GM18508 (cell line): ENCODE data around the gene NSMF.
"Not testable (repeated sequence)": the region's sequence is repeated elsewhere in the genome, so short reads cannot be mapped to it uniquely, and the experiment has no call there.

ENCODE experiments used
- ATAC-seq: cut with Tn5 transposase; IDR thresholded peaks from one replicate; pipeline ENCODE4 v1.9.1; 2021; ENCODE audit warnings: moderate number of reproducible peaks; ENCODE audit not compliant: insufficient read depth, unreplicated experiment

The NSMF gene

DNA sequence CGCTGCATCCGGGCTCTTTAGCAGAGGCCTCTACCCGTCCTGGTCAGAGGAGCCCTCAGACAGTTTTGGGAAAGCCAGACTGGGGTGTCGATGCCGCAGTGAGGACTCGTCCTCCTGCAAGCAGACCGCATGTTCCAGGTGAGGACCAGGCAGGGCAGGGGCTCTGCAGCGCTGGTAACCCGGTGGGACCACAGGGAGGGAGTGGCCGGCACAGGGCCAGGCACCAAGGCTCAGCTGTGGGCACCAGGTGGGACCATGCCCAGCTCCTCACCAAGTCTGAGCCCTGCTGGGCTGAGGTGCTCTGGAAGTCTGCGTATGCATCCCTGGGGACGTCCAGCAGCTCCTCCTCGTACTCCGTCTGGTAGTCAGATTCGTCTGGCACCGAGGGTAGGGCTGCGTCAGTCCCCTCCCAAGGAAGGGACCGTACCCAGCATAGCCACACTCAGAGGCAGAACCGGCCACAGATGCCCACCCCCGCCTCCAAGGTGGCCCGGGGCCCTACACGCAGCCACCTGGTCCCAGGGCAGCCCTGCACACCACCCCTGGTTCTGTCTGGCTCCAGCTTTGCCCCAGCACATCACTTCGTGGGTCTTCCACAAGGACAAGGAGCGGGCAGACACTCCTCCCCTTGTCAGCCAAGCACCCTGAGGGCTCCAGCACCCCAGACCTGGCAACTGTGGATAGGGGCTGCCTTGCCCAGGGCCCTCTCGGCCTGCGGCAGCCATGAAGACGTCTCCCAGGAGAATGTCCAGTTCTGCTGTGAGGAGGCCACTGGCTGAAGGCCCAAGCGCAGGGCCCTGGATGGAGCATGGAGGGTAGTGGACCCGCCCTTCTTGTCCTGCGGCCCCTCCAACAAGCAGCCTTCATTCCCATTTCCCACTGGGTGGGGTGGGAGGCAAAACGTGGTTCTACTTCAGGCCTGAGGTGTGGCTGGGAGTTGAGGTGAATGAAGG lies 1.5 kb upstream of the NSMF start:
- no peak for ATAC-seq

DNA sequence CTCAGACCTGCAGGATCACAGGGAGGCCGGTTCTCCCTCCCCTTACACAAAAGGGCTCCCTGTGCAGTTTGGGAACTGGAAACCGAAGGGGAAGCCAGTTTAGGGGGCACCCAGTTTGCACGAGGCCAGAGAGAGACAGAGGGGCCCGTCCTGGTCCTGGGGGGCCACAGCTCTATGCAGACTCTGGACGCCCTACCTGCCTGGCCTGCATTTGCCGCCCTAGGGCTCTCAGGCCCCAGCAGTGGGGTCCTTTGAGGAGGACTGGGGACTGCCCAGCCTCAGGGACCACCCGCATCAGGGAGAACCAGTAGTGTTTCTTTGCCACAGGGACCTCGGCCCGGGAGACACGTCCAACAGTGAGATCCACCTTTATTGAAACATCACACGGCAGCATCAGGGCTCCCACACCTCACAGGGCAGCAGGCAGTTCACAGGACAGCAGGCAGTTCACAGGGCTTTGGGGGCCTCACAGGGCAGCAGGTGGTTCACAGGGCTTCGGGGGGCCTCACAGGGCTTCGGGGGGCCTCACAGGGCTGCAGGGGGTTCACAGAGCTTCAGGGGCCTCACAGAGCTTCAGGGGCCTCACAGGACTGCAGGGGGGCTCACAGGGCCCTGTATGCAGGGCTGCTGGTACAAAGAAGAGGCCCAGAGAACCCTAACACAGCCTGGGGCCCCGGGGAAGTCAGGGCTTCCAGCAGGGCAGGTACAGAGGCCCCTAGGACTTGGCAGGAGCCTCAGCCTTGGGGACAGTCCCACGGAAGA lies 648 bp upstream of the NSMF start:
- no peak for ATAC-seq

DNA sequence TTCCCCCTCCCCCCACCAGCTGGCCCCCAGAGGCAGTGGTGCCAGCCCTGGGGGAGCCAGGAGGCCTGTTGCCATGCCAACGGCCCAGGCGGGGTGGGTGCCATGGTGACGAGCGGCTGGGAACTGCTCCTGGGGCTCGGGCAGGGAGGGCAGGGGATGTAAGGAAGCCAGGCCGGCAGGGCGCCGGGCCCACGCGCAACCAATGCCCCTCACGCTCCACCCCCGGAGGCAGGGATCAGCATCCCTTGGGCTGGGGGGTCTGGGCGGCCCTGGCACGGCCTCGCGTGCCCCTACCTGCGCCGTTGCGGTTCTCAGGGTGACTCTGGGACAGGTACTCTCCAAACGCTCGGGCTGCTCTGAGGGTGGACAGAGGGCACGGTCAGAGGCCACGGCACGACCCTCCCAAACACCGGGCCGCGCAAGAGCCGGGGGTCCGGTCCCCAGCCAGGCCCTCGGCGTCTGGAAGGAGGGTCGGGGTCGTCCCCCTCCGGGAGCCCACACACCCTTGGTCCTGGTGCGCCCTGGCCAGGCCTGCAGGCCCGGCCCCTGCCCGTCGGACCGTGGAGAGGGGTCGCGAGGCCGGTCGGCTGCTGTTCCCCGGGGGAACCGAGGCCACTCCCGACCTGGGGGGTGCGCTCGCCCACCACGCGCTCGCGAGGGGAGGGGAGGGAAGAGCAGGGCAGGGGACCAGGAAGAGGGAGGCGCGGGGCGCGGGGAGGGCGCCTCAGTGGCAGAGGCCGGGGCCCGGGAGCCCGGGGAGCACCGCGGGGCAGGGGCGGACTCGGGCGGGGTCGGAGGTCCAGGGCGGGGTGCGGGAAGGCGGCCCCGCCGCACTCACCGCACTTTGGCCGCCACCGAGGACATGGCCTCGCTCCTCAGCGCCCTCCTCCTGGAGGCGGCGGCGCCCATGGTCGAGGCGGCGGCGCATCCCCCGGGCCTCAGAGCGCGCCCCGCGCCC lies 661 bp downstream of the NSMF start:
- ATAC-seq: no peak

GRCh38 chr9:137457406-137458193 lies 1.5 kb downstream of the NSMF start:
- no peak for ATAC-seq

GRCh38 chr9:137456864-137457405 lies 2.2 kb downstream of the NSMF start:
- no peak for ATAC-seq

DNA sequence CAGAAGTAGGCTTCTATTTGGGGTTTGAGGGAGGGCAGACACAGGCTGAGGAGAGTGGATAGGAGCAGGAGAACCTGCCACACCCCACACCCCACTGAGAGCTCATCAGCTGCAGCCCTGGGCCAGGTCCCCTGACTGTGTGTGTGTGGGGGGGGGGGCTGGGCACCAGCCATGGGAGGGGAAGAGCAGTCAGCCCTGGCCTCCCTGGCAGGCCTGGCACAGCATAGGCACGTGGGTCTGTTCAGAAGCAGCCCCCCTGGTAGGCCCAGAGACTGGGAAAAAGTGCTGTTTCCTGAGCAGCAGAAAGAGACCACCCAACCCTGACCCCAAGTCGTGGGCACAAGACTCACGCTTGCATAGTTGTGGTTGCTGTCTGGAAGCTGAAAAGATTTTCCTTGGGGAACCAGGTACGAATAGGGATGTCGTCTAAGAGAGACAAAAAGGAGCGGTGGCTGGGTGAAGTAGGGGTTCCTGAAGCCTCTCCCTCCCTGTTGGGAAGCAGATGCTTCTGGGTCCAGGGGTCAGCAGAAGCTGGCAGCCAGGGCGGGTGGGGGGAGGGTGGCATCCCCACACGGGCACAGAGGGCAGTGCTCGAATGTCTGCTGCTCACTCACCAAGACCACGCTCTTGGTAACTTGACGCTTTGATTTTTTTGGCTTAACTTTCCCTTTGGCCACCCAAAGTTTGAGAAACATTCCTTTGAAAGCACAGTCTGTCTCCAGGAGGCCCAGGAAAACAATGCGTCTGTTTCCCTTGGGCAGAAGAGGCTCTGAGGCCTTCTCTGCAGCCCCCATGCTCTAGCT lies 2.9 kb downstream of the NSMF start:
- ATAC-seq: no peak

- ATAC-seq: no peak
Measured at GRCh38 chr9:137455359-137455991, 3.7 kb downstream of the NSMF start.

- ATAC-seq: no peak
Measured at GRCh38 chr9:137454597-137455358, 4.4 kb downstream of the NSMF start.

DNA sequence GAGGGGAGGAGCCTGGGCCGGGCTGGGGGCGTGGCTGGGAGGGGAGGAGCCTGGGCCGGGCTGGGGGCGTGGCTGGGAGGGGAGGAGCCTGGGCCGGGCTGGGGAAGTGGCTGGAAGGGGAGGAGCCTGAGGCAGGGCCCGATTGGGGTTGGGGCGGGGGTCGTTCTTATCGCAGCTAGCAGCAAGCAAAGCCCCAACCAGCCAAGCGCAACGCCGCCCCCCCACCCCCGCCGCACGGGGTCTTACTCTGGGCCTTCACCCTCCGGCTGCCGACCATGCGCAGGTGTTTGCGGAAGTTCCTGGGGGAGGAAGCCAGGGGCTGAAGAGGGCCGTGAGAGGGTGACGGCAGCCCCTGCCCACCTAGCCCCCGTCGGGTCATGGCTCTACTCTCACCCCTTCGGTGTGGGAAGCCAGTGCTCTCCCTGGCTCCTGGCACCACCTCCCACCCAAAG lies 5.0 kb downstream of the NSMF start:
- no peak for ATAC-seq

DNA sequence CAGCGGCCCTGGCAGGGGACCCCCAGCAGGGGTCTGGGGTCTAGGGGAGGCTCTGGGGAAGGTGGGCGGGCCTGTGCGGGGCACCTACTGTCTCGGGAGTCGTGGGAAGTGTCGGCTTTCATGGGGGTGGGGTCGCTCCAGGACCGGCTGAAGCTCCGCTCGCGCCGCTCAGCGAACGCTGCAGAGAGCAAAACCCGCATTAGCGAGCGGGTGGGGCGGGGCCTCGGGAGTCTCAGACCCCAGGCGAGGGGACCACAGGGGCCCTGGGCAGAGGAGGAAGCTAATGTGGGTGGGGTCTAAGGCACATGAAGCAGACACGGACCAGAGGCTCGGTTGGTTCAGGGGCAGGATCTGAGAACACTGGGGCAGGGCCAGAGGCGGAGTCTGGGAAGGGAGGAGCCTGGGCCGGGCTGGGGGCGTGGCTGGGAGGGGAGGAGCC lies 5.5 kb downstream of the NSMF start:
- ATAC-seq: no peak

DNA sequence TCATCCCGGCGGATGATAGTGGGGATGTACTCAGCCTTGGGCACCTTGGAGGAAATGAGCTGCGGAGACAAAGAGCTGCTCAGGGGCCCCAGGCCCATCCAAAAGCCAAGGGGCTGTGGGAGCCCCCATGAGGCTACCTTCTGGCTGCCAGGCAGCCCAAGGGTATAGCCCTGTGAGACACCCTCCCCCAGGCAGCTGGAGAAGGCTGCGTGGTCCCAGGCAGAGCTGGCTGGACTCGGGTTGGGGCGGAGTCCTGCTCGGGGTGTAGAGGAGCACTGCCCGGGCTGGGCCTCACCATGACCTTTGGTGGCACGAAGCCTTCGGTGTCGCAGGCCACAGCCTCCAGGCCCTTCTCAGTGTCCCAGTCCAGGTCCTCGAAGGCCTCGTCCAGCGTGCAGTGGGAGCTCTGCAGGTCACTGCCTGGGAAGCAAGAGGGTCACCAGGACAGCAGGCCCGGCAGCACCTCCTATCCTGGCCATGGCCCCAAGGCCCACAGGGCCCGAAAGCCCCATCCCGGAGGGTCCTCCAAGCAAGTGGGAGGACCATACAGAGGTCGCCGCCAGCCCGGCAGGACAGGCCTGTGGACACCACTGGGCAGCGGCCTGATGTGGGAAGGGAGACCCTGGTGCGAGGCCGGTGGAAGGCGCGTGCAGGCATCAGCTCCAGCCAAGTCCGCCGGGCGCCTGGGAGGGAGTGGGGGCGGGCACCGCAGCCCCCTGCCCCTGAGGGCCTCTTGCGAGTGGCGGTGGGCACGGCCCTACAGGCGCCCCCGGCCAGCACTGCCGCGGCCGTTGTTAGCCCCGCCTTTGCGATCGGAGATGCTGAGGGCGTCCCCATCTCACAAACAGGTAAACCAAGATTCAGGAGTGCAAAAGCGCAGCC lies 6.1 kb downstream of the NSMF start:
- ATAC-seq: no peak

DNA sequence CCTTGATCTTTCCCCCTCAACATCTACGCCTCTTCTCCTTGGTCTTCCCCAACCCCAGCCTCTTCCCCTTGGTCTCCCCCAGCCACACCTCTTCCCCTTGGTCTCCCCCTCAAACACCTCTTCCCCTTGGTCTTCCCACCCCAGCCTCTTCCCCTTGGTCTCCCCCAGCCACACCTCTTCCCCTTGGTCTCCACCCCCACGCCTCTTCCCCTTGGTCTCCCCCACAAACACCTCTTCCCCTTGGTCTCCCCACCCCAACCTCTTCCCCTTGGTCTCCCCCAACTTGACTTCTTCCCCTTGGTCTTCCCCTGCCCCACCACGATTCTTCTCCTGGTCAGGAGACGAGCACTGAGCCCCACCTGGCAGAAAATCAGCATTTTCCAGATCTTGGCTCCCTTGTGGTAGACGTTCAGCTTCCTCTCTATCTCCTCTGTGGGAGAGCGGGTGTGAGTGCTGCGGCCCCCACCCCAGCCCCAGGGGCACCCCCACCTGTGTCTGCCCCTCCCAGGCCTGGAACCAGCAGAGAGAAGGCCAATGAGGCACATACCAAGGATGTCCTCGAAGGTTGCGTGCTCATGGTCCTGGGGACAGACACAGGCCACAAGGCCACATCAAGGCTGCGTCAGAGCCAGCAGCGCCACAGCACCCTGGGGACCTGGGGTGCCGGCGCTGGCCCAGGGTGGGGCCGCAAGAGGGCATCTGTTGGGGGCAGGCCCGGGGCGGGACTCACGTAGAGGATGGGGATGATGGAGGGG lies 7.0 kb downstream of the NSMF start:
- ATAC-seq: no peak

DNA sequence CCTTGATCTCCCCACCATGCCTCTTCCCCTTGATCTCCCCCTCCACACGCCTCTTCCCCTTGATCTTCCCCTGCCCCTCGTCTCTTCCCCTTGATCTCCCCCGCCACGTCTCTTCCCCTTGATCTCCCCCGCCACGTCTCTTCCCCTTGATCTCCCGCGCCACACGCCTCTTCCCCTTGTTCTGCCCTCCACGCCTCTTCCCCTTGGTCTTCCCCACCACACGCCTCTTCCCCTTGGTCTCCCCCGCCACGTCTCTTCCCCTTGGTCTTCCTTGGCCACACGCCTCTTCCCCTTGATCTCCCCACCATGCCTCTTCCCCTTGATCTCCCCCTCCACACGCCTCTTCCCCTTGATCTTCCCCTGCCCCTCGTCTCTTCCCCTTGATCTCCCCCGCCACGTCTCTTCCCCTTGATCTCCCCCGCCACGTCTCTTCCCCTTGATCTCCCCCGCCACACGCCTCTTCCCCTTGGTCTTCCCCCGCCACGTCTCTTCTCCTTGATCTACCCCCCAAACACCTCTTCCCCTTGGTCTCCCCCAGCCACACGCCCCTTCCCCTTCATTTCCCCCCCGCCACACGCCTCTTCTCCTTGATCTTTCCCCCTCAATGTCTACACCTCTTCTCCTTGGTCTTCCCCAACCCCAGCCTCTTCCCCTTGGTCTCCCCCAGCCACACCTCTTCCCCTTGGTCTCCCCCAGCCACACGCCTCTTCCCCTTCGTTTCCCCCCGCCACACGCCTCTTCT lies 7.7 kb downstream of the NSMF start:
- not testable (repeated sequence) for ATAC-seq

- not testable (repeated sequence) for ATAC-seq
Measured at GRCh38 chr9:137450539-137451222, 8.5 kb downstream of the NSMF start.
